ENCODE data around the gene SOX6. TPM values are rescaled to one million over a fixed set of nuclear protein-coding genes. Genes with fewer than 3 reads are reported as not detected.

SOX6 gene
- polyA plus RNA-seq, 1 donor (not counting 4 experiments of a cell fraction or from before 2014, with no cell fraction given): 6.0 TPM

DNA sequence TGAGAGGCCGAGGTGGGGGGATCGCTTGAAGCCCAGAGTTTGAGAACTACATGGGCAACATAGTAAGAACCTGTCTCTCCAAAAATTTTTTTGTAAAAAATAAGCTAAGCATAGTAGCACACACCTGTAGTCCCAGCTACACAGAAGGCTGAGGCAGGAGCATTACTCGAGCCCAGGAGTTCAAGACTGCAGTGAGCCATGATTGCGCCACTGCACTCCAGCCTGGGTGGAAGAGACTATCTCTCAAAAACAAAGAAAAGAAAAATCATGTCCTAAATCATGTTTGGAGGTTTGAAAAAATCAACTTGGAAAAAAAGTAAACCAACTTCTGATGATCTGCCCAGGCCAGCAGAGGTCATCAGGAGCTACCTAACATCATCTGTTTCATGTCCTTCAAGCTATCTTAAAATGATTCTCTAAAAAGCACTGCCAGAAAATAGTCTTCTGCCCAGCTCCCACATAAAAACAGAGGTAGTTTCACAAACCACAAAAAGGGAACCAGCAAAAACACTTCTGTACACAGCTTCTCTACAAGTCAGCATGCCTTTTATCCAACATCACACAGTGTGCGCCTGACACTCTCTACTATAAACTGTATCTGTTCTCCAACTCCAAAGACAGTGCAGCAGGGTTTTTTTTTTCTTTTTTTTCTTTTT, 165.0 kb downstream of the SOX6 start:
- Histone ChIP-seq H3K36me3 (ENCODE audit: control insufficient read depth in 2 of 2, extremely low read depth in 1 of 2, insufficient read depth in 2 of 2, low read length in 2 of 2) (no peaks in the 10 kb centered on the region), H3K27me3 (ENCODE audit: control insufficient read depth, extremely low read depth, insufficient read depth, low read length) (no peaks in the 10 kb centered on the region), H3K79me2 (ENCODE audit: control insufficient read depth, insufficient read depth, low read length) (no peaks in the 10 kb centered on the region), H3K9me3 (ENCODE audit: control insufficient read depth, low read depth, low read length) (no peaks in the 10 kb centered on the region), H4K20me1 (ENCODE audit: control insufficient read depth, extremely low read depth, insufficient read depth, low read length) (no peaks in the 10 kb centered on the region), H2AFZ (ENCODE audit: control insufficient read depth, low read length) (no peak overlapping the region), H3K9ac (ENCODE audit: control insufficient read depth, extremely low read depth, insufficient read depth, low read length) (no peak overlapping the region), H3K4me2 (ENCODE audit: control insufficient read depth, extremely low read depth, insufficient read depth, low read depth, low read length) (no peak overlapping the region), H3K27ac (ENCODE audit: control insufficient read depth, insufficient read depth, low read length) (no peak overlapping the region), H3K4me1 (ENCODE audit: control insufficient read depth, extremely low read depth, insufficient read depth, low read length) (no peaks in the 10 kb centered on the region), H3K9me1 (ENCODE audit: control insufficient read depth, extremely low read depth, insufficient read depth, low read length) (no peaks in the 10 kb centered on the region), H3K4me3 (ENCODE audit: control insufficient read depth in 2 of 3, extremely low read depth in 1 of 3, insufficient read depth in 2 of 3, low read depth in 1 of 3, low read length in 3 of 3) (no peak overlapping the region)
- no peak for DNase-seq (ENCODE audit: low read depth, low spot score)
- dilution Hi-C loops (cut with MboI; ENCODE audit: extremely low pct_ligation_motif_present, low sequenced_read_pairs): no loop called here
- no peak for FAIRE-seq
- TF ChIP-seq EZH2 (IDR thresholded peaks at IDR 0.05; ENCODE audit: low read length) (no peak), CTCF (optimal IDR thresholded peaks at IDR 0.05 in 1 of 3, IDR thresholded peaks at IDR 0.05 in 1 of 3, conservative IDR thresholded peaks at IDR 0.05 in 1 of 3; ENCODE audit: extremely low read depth in 1 of 3, insufficient read depth in 2 of 3, low read length in 3 of 3) (no peak)

DNA sequence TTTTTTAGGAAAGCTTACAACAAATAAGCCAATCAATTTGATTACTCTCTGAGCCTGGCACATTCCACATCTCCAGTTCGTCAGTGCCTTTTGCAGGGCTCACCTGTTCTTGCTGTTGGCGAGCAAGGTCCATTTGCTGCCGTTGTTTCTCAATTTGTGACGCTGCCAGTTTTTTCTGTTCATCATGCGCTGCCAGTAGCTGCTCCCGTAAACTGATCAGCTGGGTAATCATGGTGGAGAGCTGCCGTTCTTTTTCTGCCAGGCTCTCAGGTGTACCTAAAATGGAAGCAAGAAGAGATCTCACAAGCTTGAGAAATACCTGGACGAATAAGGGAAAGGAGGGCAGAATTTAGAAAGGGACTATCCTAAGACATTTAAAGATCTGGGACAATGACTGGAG, 169.7 kb downstream of the SOX6 start:
- Histone ChIP-seq H3K27me3 (ENCODE audit: control insufficient read depth, extremely low read depth, insufficient read depth, low read length) (no peaks in the 10 kb centered on the region), H3K9ac (ENCODE audit: control insufficient read depth, extremely low read depth, insufficient read depth, low read length) (no peak overlapping the region), H3K36me3 (ENCODE audit: control insufficient read depth in 2 of 2, extremely low read depth in 1 of 2, insufficient read depth in 2 of 2, low read length in 2 of 2) (no peaks in the 10 kb centered on the region), H3K79me2 (ENCODE audit: control insufficient read depth, insufficient read depth, low read length) (no peaks in the 10 kb centered on the region), H3K4me2 (ENCODE audit: control insufficient read depth, extremely low read depth, insufficient read depth, low read depth, low read length) (no peak overlapping the region), H3K9me3 (ENCODE audit: control insufficient read depth, low read depth, low read length) (no peaks in the 10 kb centered on the region), H3K4me1 (ENCODE audit: control insufficient read depth, extremely low read depth, insufficient read depth, low read length) (peaks cover 3% of the 10 kb centered on the region), H2AFZ (ENCODE audit: control insufficient read depth, low read length) (no peak overlapping the region), H4K20me1 (ENCODE audit: control insufficient read depth, extremely low read depth, insufficient read depth, low read length) (no peaks in the 10 kb centered on the region), H3K9me1 (ENCODE audit: control insufficient read depth, extremely low read depth, insufficient read depth, low read length) (no peaks in the 10 kb centered on the region), H3K4me3 (ENCODE audit: control insufficient read depth in 2 of 3, extremely low read depth in 1 of 3, insufficient read depth in 2 of 3, low read depth in 1 of 3, low read length in 3 of 3) (no peak overlapping the region), H3K27ac (ENCODE audit: control insufficient read depth, insufficient read depth, low read length) (no peak overlapping the region)
- FAIRE-seq: no peak
- DNase-seq (ENCODE audit: low read depth, low spot score): no peak
- TF ChIP-seq CTCF (optimal IDR thresholded peaks at IDR 0.05 in 1 of 3, IDR thresholded peaks at IDR 0.05 in 1 of 3, conservative IDR thresholded peaks at IDR 0.05 in 1 of 3; ENCODE audit: extremely low read depth in 1 of 3, insufficient read depth in 2 of 3, low read length in 3 of 3) (no peak), EZH2 (IDR thresholded peaks at IDR 0.05; ENCODE audit: low read length) (no peak)
- dilution Hi-C loops (cut with MboI; ENCODE audit: extremely low pct_ligation_motif_present, low sequenced_read_pairs): no loop called here

All from keratinocyte (primary cell).